Fibroblast of the aortic adventitia (primary cell): ENCODE data around the gene HNF1A. TPM values are rescaled to one million over a fixed set of nuclear protein-coding genes. Genes with fewer than 3 reads are reported as not detected.

ENCODE experiments used
- DNase-seq: peaks from one replicate; pipeline ENCODE4 v3.0.0-alpha.2; 2010; ENCODE audit warnings: low read depth
- H3K4me3 ChIP-seq: 2 replicates; pipeline ENCODE4 v1.5.1; 2011; ENCODE audit warnings: low read depth, mild to moderate bottlenecking, control low read depth, low read length, moderate library complexity
- total RNA-seq: library from RNA; depleted of rRNA; stranded (reverse); fragments of >200 nt; gene quantifications from 2 replicates; pipeline ENCODE4 v1.2.3, GENCODE V29; 2012; ENCODE audit warnings: low replicate concordance
- TF ChIP-seq, protein P1 (sequence below): IDR thresholded peaks from 2 replicates; pipeline ENCODE4 v1.5.1; 2011; ENCODE audit warnings: mild to moderate bottlenecking, low read length, control low read depth, inconsistent platforms; ENCODE audit not compliant: insufficient read depth

Gene HNF1A
- total RNA-seq, 1 donor = 0.09 TPM

GRCh38 chr12:120994059-120994458, 15.7 kb downstream of the HNF1A start:
- TF ChIP-seq, protein P1, sequence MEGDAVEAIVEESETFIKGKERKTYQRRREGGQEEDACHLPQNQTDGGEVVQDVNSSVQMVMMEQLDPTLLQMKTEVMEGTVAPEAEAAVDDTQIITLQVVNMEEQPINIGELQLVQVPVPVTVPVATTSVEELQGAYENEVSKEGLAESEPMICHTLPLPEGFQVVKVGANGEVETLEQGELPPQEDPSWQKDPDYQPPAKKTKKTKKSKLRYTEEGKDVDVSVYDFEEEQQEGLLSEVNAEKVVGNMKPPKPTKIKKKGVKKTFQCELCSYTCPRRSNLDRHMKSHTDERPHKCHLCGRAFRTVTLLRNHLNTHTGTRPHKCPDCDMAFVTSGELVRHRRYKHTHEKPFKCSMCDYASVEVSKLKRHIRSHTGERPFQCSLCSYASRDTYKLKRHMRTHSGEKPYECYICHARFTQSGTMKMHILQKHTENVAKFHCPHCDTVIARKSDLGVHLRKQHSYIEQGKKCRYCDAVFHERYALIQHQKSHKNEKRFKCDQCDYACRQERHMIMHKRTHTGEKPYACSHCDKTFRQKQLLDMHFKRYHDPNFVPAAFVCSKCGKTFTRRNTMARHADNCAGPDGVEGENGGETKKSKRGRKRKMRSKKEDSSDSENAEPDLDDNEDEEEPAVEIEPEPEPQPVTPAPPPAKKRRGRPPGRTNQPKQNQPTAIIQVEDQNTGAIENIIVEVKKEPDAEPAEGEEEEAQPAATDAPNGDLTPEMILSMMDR = no peak
- H3K4me3 ChIP-seq = no peak overlapping the region
- no peak for DNase-seq

DNA sequence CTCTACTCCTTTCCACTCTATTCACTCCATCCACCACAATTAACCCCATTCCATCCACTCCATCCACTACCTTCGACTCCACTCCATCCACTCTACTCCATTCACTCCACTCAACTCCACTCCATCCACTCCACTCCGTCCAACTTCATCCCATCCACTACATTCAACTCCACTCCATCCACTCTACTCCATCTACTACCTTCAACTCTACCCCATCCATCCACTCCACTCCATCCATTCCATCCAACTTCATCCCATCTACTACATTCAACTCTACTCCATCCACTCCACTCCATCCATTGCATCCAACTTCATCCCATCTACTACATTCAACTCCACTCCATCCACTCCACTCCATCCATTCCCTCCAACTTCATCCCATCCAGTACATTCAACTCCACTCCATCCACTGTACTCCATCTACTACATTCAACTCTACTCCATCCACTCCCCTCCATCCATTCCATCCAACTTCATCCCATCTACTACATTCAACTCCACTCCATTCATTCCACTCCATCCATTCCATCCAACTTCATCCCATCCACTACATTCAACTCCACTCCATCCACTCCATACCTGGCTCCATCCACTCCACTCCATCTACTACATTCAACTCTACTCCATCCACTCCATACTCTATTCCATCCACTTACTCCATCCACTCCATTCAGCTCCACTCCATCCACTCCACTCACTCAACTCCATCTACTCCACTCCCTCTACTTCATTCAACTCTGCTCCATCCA, 16.4 kb downstream of the HNF1A start:
- no peak for DNase-seq
- TF ChIP-seq, protein P1 = no peak
- no peak overlapping the region for H3K4me3 ChIP-seq

DNA sequence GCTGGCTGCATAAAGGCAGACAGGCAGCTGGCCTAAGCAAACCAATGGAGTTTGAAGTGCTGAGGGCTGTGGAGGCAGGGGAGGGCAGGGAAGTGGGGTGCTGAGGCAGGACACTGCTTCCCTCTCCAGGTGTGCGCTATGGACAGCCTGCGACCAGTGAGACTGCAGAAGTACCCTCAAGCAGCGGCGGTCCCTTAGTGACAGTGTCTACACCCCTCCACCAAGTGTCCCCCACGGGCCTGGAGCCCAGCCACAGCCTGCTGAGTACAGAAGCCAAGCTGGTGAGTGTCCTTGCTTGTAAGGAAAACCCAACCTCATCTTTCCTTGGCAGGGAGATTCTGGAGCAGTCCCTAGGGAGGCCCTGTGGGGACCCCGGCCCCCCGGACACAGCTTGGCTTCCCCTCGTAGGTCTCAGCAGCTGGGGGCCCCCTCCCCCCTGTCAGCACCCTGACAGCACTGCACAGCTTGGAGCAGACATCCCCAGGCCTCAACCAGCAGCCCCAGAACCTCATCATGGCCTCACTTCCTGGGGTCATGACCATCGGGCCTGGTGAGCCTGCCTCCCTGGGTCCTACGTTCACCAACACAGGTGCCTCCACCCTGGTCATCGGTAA, 17.9 kb downstream of the HNF1A start:
- DNase-seq = no peak
- TF ChIP-seq, protein P1 = no peak
- no peak overlapping the region for H3K4me3 ChIP-seq

DNA sequence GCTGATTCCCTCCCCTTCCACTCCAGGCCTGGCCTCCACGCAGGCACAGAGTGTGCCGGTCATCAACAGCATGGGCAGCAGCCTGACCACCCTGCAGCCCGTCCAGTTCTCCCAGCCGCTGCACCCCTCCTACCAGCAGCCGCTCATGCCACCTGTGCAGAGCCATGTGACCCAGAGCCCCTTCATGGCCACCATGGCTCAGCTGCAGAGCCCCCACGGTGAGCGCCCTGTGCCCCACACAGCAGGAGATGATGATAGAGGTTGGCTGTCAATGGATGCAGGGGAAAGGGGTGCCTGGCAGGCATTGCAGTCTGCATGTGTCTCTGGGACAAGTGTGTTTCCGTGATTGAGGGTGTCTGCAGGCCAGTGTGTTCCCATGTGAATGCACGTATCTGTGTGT, 19.1 kb downstream of the HNF1A start:
- no peak for DNase-seq
- no peak overlapping the region for H3K4me3 ChIP-seq
- TF ChIP-seq, protein P1 = no peak

DNA sequence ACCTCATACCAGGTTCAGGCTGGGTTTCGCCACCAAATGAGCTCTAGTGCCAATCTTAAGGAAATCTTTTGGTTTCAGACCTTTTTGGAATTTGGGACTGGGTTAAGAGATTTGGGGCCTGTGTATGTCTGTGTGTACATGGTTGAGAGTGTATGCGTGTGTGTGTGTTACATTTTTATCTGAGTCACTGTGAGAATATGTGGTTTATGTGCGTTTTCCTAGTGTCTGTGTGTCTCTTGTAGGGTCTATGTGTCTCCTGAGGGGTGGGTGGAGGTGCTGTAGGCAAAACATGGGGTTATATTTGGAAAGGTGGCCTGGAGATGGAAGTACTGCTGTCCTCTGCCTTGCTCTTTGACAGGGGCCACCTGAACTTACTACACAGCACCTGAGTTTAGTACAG, 20.1 kb downstream of the HNF1A start:
- peak; percentile 16 for DNase-seq
- TF ChIP-seq, protein P1 = no peak
- no peak overlapping the region for H3K4me3 ChIP-seq

GRCh38 chr12:120999191-121000120, 21.1 kb downstream of the HNF1A start:
- TF ChIP-seq, protein P1 = no peak
- DNase-seq = peak; percentile 90
- H3K4me3 ChIP-seq = no peak overlapping the region
